ENCODE results near the gene ZNF93.
"Not testable (repeated sequence)": the region's sequence is repeated elsewhere in the genome, so short reads cannot be mapped to it uniquely, and the experiment has no call there.

The ZNF93 gene

GRCh38 chr19:19938449-19938848, 37.7 kb downstream of the ZNF93 start:
- no peak for DNase-seq

- no peak for DNase-seq
These were observed 43.3 kb downstream of the ZNF93 start for GRCh38 chr19:19943848-19944582.

- DNase-seq, result no peak
These were observed 43.8 kb downstream of the ZNF93 start for GRCh38 chr19:19944583-19944880.

- DNase-seq, result no peak
These were observed 45.5 kb downstream of the ZNF93 start for GRCh38 chr19:19946226-19946625.

- DNase-seq, result no peak
These were observed 48.1 kb downstream of the ZNF93 start for GRCh38 chr19:19948800-19949199.

GRCh38 chr19:19955208-19955607, 54.5 kb downstream of the ZNF93 start:
- no peak for DNase-seq

GRCh38 chr19:19956434-19957075, 55.8 kb downstream of the ZNF93 start:
- DNase-seq, result no peak

- not testable (repeated sequence) for DNase-seq
These were observed 57.0 kb downstream of the ZNF93 start for GRCh38 chr19:19957766-19958165.

GRCh38 chr19:19959151-19959799, 58.5 kb downstream of the ZNF93 start:
- not testable (repeated sequence) for DNase-seq

GRCh38 chr19:19964416-19964815, 63.7 kb downstream of the ZNF93 start:
- no peak for DNase-seq

- not testable (repeated sequence) for DNase-seq
These were observed 65.4 kb downstream of the ZNF93 start for GRCh38 chr19:19966126-19966525.

- DNase-seq, result no peak
These were observed 66.1 kb downstream of the ZNF93 start for GRCh38 chr19:19966862-19967261.
